Measurements from ENCODE around the gene AMFR.
"Not testable (repeated sequence)": the region's sequence is repeated elsewhere in the genome, so short reads cannot be mapped to it uniquely, and the experiment has no call there.

The AMFR gene

DNA sequence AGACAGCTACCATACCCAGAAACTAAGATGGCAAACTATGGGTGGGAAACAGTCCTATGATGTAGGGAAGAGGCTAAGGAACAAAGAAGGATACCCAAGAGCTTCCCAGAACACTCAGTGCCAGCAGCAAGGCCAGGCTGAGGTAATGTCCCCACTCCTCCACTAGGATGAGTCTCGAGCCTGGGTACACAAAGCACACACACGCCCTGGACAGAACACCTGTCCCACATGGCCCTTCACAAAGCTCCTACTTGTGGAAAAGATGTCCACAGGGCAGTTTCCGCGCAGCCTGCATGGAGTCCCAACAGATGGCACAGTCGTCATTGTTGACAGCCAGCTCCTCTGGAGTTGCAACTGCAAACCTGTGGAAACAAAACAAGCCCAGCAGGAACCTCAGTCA, 23.9 kb downstream of the AMFR start:
- intact Hi-C loops (cut with DNase I), result no loop called here
- no peak for DNase-seq

DNA sequence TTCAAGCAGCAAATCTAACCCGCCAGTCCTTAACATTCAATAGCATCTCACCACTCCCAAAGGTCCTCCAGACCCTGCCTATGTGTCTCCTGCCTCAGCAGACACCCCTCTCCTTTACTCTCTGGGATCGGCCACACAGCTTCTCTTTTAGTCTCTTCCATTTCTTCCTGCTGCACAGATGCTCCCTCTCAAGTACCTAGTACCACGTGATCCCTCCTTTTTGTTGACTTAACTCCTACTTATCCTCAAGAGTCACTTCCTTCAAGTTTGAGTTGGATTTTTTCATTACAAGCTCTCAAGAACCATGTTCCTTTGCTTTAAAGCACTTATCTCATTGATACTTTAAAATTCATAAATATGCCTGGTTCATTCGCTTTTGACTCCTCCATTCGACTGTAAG, 24.9 kb downstream of the AMFR start:
- intact Hi-C loops (cut with DNase I), result no loop called here
- DNase-seq, result no peak

DNA sequence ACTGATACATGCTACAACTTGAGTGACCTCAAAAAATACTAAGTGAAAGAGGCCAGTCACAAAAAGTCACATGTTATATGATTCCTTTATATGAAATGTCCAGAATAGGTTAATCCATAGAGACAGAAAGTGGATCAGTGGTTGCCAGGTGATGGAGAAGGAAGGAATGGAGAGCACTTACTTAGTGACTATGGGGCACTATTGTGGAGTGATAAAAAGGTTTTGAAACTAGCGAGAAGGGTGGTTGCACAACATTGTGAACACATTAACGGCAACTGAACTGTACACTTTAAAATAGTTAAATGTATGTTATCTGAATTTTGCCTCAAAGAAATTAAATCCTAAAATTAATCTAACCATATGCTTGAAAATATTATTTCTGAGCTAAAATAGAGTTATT, 25.9 kb downstream of the AMFR start:
- intact Hi-C loops (cut with DNase I), result no loop called here
- DNase-seq, result no peak

DNA sequence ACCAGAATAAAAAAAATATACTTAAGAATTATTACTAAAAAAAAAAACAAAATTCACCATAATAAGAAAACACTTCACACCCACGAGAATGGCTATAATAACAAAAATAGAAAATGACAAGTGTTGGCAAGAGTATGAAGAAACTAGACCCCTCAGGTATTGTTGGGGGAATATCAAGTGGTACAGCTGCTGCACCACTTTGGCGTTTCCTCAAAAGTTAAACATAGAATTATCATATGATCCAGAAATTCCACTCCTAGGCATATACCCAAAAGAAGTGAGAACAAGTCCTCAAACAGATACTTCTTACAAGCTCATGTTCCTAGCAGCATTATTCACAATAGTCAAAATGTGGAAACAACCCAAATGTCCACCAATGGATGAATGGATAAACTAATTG, 26.3 kb downstream of the AMFR start:
- intact Hi-C loops (cut with DNase I), result no loop called here
- DNase-seq, result no peak

DNA sequence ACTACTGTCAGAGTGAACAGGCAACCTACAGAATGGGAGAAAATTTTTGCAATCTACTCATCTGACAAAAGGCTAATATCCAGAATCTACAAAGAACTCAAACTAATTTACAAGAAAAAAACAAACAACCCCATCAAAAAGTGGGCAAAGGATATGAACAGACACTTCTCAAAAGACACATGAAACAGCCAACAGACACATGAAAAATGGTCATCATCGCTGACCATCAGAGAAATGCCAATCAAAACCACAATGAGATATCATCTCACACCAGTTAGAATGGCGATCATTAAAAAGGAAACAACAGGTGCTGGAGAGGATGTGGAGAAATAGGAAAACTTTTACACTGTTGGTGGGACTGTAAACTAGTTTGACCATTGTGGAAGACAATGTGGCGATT, 28.6 kb downstream of the AMFR start:
- intact Hi-C loops (cut with DNase I); DNase-seq: not testable (repeated sequence)

DNA sequence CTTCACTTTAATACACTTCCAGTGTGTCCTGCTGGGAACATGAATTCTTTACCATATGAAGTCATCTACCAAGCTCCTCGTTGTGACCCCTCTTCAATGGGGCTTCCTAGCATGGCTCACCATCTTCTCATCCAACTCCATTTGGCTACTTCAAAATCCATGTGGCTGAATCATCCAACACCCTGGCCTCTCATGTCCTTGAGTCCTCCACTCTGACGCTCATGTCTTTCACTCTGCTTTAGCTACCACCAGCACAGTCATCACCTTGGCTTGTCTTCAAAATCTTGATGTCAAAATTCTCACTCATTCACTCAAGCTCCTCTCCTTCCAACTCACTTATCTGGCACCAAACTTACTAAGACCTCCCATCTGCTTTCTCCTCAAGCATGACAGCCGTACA, 35.8 kb downstream of the AMFR start:
- no peak for DNase-seq
- intact Hi-C loops (cut with DNase I), result no loop called here

DNA sequence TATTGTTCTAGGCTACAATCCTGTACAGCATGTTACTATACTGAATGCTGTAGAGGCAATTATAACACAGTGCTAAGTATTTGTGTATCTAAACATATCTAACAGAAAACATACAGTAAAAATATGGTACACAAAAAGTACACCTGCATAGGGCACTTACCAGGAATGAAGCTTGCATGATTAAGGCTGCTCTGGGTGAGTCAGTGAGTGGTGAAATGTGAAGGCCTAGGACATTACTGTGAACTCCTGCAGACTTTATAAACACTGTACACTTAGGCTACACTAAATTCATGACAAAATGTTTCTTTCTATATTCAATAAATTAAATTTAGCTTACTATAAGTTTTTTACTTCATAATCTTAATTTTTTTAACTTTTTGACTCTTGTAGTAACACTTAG, 37.1 kb downstream of the AMFR start:
- intact Hi-C loops (cut with DNase I), result no loop called here
- DNase-seq, result no peak

DNA sequence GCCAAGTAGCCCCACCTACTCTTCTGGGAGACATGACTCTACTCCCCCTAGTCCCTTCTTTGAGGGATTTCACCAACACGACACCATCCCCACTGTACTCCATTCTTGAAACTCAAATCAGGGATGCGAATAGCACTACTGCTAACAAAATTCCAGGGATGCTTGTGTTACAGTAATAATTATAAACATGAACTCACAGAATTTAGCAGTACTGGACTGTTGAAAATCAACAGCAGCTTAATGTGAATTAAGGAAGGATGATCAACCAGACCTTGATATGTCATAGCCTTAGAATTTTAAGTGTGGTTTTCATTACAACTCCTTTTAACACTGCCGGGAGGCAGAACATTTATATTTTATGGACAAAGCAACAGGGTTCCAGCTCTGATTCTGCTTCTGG, 37.9 kb downstream of the AMFR start:
- intact Hi-C loops (cut with DNase I), result no loop called here
- no peak for DNase-seq

DNA sequence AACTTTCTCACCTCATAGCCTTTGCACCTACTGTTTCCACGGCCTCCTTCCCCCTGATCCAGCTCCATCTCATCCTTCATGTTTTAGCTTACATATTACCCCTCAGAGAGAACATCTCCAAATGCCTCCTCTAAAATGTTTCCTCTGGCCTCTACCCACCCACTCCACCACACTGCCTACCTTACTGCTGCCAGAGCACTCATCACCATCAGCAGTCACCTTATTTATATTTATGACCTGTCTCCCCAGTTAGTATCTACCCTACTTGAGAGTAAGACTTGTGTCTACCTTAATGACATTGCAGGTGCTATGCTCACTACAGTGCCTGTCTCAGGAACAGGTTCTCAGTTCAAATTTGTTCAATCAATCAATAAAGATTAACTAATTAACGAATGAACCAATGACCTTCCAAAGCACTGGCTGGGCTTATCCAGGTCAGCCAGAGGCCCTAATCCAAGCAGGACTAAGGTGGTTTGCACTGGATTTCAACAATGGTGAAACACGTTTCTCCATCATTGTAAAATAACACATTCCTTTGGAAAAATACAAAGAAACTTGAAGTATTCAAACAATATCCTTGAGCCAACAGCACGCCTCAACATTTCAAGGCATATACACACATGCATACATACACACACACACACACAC, 41.1 kb downstream of the AMFR start:
- DNase-seq, result no peak
- intact Hi-C loops (cut with DNase I), result no loop called here

DNA sequence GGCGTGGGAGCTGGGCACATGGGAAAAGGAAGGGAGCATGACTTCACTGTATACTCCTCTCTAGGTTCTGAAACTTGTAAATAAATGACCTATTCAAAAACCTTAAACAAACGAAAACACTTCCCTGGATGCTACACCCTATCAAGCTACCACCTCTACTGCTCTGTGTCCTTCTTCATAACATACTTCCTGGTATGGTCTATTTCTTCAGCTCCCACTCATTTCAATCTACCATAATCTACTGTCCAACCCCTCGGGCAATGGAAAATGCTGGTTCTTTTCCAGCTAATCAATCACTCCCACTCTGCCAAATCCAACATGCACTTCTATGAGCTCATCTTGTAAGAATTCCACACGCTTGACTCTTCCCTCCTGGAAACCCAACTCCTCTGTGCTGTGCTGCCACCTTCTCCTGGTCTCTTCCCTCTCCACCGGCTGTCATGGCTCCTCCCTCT, 42.4 kb downstream of the AMFR start:
- intact Hi-C loops (cut with DNase I), result no loop called here
- no peak for DNase-seq

DNA sequence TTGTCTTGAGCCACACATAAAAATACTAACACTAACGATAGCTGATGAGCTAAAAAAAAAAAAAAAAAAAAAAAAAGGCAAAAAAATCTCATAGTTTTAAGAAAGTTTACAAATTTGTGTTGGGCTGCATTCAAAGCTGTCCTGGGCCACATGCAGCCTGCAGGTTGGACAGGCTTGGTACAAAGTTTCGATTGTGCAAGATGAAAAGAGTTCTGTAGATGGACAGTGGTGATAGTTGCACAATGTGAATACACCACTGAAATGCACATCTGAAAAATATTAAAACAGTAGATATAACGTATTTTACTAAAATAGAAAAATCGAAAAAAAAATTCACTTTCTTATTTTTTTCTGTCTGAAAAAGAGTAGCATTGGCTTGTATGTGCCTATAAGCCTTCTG, 42.9 kb downstream of the AMFR start:
- intact Hi-C loops (cut with DNase I), result no loop called here
- no peak for DNase-seq

DNA sequence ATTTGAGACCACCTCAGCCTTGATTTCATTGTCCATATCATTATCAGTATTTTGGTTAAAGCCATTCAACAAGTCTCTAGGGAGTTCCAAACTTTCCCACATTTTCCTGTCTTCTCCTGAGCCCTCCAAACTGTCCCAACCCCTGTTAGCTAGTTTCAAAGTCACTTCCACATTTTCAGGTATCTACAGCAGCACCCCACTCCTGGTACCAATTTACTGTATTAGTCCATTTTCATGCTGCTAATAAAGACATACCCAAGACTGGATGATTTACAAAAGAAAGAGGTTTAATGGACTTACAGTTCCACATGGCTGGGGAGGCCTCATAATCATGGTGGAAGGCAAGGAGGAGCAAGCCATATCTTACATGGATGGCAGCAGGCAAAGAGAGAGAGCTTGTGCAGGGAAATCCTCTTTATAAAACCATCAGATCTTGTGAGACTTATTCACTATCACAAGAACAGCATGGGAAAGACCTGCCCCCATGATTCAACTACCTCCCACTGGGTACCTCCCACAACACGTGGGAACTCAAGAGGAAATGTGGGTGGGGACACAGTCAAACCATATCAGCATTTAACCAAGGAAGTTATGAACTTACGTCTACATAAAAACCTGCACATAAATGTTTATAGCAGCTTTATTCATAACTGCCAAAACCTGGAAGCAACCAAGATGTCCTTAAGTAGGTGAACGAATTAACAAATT, 44.4 kb downstream of the AMFR start:
- DNase-seq; intact Hi-C loops (cut with DNase I): not testable (repeated sequence)

DNA sequence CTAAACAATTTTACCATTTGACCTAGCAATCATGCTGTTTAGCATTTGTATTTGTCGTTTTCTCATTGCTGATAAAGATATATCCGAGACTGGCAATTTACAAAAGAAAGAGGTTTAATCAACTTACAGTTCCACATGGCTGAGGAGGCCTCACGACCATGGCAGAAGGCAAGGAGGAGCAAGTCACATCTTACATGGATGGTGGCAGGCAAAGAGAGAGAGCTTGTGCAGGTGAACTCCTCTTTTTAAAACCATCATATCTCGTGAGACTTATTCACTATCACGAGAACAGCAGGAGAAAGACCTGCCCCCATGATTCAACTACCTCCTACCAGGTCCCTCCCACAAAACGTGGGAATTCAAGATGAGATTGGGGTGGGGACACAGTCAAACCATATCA, 46.3 kb downstream of the AMFR start:
- DNase-seq; intact Hi-C loops (cut with DNase I): not testable (repeated sequence)

DNA sequence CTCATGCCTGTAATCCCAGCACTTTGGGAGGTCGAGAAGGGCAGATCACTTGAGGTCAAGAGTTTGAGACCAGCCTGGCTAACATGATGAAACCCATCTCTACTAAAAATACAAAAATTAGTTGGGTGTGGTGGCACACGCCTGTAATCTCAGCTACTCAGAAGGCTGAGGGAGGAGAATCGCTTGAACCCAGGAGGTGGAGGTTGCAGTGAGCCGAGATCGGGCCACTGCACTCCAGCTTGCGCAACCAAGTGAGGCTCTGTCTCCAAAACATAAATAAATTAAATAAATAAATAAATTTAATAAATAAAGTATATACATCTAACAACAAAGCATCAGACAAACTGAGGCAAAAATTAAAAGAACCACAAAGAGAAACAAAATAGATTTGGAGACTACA, 49.6 kb downstream of the AMFR start:
- DNase-seq; intact Hi-C loops (cut with DNase I): not testable (repeated sequence)

DNA sequence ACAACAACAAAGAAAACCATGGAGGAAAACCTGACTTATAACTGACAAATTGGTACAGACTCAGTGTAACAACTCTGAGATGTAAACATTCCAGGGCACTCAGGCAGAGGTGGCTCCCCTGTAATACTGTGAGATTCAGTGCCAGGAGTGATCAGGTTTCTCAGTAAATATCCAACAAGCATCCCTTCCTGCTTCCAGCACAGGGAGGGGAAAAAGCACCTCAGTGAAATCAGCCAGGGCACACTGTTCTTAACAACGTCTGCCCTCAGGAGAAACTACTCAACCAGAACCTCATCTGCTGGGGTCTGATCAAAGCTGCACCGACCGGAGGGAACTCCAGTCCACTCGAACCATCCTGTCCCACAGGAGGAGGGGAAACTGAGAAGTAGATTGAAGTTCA, 52.3 kb downstream of the AMFR start:
- intact Hi-C loops (cut with DNase I), result no loop called here
- no peak for DNase-seq

DNA sequence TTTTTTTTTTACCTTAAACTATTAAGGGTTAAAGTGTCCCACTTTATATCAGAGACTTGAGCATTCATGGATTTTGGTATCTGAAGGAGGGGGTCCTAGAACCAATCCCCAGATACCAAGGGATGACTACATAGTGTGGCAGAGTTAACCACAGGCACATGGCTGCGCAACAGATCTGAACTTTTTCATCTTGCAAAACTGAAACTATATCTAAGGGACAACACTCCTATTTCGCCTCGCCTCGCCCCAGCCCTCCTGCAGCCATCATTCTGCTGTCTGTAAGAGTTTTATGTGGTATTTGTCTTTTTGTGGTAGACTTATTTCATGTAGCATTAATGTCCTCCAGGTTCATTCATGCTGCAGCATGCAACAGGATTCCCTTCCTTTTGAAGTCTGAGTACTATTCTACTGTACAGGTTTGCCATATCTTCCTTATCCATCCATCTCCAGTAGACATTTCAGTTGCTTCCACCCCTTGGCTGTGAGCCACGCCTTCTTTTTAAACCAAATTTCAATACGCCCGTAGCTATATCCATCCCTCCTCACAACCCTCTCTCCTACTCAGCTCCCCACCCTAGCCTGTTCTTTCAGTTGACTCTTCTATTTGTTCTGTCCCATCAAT, 53.2 kb downstream of the AMFR start:
- DNase-seq, result no peak
- intact Hi-C loops (cut with DNase I), result no loop called here

DNA sequence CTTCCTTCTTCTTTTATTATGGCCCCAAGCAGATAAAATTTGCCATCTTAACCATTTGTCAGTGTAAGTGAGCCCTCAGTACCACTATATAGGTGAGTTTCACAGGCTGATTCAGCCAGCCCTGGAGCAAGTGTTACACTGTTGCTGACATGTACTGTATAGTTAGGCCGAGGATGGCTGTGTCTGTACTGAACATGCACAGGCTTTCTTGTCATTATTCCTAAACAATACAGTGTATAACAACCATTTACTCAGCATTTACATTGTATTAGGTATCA, 53.7 kb downstream of the AMFR start:
- intact Hi-C loops (cut with DNase I), result no loop called here
- DNase-seq, result no peak

DNA sequence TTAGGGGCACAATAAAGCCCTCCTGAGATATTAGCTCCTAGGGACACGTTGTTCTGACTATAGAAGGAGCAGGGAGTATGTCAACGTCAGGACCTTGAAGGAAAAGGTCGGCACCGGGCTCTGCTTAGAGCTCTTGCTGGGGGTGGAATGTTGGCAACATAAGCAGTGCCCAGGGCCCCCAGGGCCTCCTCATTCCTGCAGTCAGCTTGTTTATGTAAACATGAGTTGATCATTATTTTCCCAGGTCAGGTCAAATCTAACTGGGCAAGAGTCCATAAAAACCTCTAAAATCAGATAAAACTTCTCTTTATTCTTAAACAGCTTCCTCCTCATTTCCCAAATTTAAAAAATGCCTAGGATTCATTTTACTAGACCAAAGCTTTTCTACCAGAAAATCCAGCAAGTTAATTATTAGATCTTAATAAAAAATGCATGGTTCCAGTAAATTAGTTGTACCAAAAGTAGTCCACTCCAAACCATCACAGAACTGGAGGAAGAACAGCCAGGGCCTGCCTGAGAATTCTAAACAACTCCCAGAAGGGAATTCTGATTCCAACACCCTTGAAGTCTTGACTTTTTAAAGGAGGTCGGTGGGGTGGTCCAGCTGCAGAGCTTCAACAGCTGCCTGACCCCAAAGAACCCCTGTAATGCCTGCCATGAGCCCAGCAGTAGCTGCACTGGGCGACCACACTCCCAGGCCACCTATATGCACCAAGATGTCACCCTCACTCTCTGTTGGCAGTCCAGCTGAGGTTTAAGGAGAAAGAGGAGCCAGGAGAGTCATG, 54.3 kb downstream of the AMFR start:
- no peak for DNase-seq
- intact Hi-C loops (cut with DNase I), result no loop called here

DNA sequence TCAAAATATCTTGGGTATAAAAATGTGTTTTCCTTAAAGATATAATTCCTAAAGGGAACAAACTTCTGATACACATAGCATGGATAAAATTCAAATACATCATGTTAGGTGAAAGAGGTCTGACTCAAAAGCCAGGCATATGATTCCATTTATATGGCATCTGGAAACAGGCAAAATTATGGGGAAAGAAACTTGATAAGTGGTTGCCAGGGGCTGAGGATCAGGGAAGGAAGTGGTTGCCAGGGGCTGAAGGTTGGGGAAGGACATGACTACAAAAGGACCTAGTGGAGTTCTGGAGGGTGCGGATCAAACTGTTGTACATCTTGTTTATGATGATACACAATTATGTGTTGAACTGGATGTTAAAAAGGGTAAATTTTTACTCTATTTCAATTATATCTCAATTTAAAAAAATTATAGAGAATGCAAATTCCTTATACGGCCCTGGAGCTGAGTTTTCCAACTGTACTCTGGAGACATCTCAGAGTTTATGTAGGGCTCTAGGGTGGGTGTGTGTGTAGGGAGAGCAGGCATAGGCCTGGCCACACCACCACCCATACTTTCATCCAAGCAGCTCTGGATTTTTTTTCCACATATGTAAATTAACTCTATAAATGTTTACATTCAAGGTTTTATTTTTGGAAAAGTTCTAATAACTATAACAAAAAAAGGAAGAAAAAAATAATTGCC, 55.0 kb downstream of the AMFR start:
- intact Hi-C loops (cut with DNase I), result no loop called here
- DNase-seq, result no peak

DNA sequence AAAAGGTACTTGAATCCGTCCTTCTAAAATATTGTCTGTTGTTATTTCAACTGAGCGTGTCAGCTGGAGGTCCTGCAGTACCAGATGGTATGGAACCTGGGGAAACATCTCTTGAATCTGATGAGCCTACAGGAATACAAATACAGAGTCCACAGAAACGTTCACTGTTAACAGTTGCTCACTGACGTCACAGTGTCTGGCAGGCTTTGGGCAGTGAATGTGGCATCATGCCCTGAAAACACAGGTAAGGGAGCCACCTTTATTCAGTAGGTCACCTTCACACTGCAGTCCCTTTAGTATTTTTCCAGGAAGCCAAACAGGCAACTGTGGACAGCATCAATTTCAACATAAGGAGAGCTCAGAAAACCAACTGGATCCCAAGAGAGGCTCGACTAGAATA, 56.1 kb downstream of the AMFR start:
- intact Hi-C loops (cut with DNase I), result no loop called here

More for the DNA sequence above, 56.1 kb downstream of the AMFR start:
- no peak for DNase-seq
